IMR-90 (cell line): ENCODE measurements around the gene SLC39A3.

ENCODE experiments used
- CTCF ChIP-seq: conservative IDR thresholded peaks from 2 replicates; pipeline ENCODE4 v1.5.1; 2012; ENCODE audit warnings: mild to moderate bottlenecking, low read depth, low read length, improper control_type of control experiment
- MAFK ChIP-seq: IDR thresholded peaks from 2 replicates; pipeline ENCODE4 v1.6.1; 2012; ENCODE audit warnings: low read depth, low read length, improper control_type of control experiment
- MAZ ChIP-seq: IDR thresholded peaks from 2 replicates; pipeline ENCODE4 v1.6.1; 2012; ENCODE audit warnings: low read depth, mild to moderate bottlenecking, low read length, improper control_type of control experiment, moderate library complexity, borderline replicate concordance
- MXI1 ChIP-seq: IDR thresholded peaks from 2 replicates; pipeline ENCODE4 v1.6.1; 2012; ENCODE audit warnings: low read depth, mild to moderate bottlenecking, low read length, moderate library complexity, borderline replicate concordance
- SMC3 ChIP-seq: fragments of 150-350 bp; IDR thresholded peaks from 2 replicates; pipeline ENCODE4 v1.6.1; 2016; ENCODE audit warnings: low read depth, mild to moderate bottlenecking, antibody characterized with exemption, low read length, moderate library complexity

- no peak for TF ChIP-seq CTCF
- no peak for TF ChIP-seq SMC3
- no peak for TF ChIP-seq MXI1
- TF ChIP-seq MAZ: no peak
- TF ChIP-seq MAFK: no peak
These were observed 47.3 kb upstream of the SLC39A3 start for GRCh38 chr19:2787115-2787514.
